Duodenal mucosa (tissue), 2 donors: ENCODE data around the gene BORCS8.

Experiments
- H3K27ac ChIP-seq: one replicate; pipeline ENCODE4 v1.7.0; 2013; ENCODE audit warnings: low read depth, low read length
- H3K27me3 ChIP-seq, 2 donors: one replicate each; pipeline ENCODE4 v1.7.0; 2013; ENCODE audit warnings: low read length in 2 of 2, control low read depth in 1 of 2; ENCODE audit not compliant: insufficient read depth in 2 of 2, control insufficient read depth in 1 of 2
- H3K36me3 ChIP-seq, 2 donors: one replicate each; pipeline ENCODE4 v1.7.0; 2013; ENCODE audit warnings: low read length in 2 of 2, control low read depth in 1 of 2; ENCODE audit not compliant: insufficient read depth in 2 of 2, control insufficient read depth in 1 of 2
- H3K4me1 ChIP-seq, 2 donors: one replicate each; pipeline ENCODE4 v1.7.0; 2013; ENCODE audit warnings: low read length in 2 of 2, control low read depth in 1 of 2; ENCODE audit not compliant: insufficient read depth in 2 of 2, control insufficient read depth in 1 of 2
- H3K4me3 ChIP-seq, 2 donors: one replicate each; pipeline ENCODE4 v1.7.0; 2013; ENCODE audit warnings: low read length in 2 of 2, low read depth in 1 of 2
- H3K9ac ChIP-seq, 2 donors: one replicate each; pipeline ENCODE4 v1.7.0; 2013; ENCODE audit warnings: low read length in 2 of 2, low read depth in 1 of 2
- H3K9me3 ChIP-seq, 2 donors: one replicate each; pipeline ENCODE4 v1.7.0; 2013; ENCODE audit warnings: low read length in 2 of 2, control low read depth in 1 of 2; ENCODE audit not compliant: control insufficient read depth in 1 of 2

Gene BORCS8

GRCh38 chr19:19192078-19192882 is at the start of gene BORCS8, which contains the start of gene RFXANK:
BORCS8 (minus strand) TSS chr19:19192152; CDS start chr19:19192117, 35 bp downstream.
RFXANK (plus strand) TSS chr19:19192258; CDS start chr19:19193947, 1,689 bp downstream.
- Histone ChIP-seq H3K9ac (peak within 1 kb of the TSS; percentile 100), H3K27me3 (no peaks in the 10 kb centered on the region), H3K4me3 (peak within 1 kb of the TSS; percentile 79 to 98), H3K36me3 (peaks cover 0 to 6% of the 10 kb centered on the region in 2 donors), H3K9me3 (no peaks in the 10 kb centered on the region), H3K27ac (peak within 1 kb of the TSS; percentile 100), H3K4me1 (peaks cover 5 to 28% of the 10 kb centered on the region in 2 donors)

- no peaks in the 10 kb centered on the region for H3K36me3 ChIP-seq
- peaks cover 3 to 8% of the 10 kb centered on the region in 2 donors for H3K9me3 ChIP-seq
- no peak overlapping the region for H3K9ac ChIP-seq
- no peak overlapping the region for H3K27ac ChIP-seq
- no peaks in the 10 kb centered on the region for H3K4me1 ChIP-seq
- H3K27me3 ChIP-seq: peaks cover 0 to 7% of the 10 kb centered on the region in 2 donors
- H3K4me3 ChIP-seq: no peak overlapping the region
Observed at GRCh38 chr19:19240476-19240875, 48.5 kb upstream of the BORCS8 start.

- peaks cover 0 to 7% of the 10 kb centered on the region in 2 donors for H3K27me3 ChIP-seq
- H3K9ac ChIP-seq: no peak overlapping the region
- H3K36me3 ChIP-seq: no peaks in the 10 kb centered on the region
- no peaks in the 10 kb centered on the region for H3K4me1 ChIP-seq
- H3K9me3 ChIP-seq: peaks cover 6 to 11% of the 10 kb centered on the region in 2 donors
- H3K27ac ChIP-seq: no peak overlapping the region
- H3K4me3 ChIP-seq: no peak overlapping the region
Observed at GRCh38 chr19:19239675-19240074, 47.7 kb upstream of the BORCS8 start.

GRCh38 chr19:19238126-19238894 is 46.4 kb upstream of the BORCS8 start:
- H3K9me3 ChIP-seq: peaks cover 9 to 23% of the 10 kb centered on the region in 2 donors

GRCh38 chr19:19236173-19236572 is 44.2 kb upstream of the BORCS8 start:
- Histone ChIP-seq H3K27me3 (peaks cover 0 to 7% of the 10 kb centered on the region in 2 donors), H3K4me3 (no peak overlapping the region), H3K9ac (no peak overlapping the region), H3K27ac (no peak overlapping the region), H3K9me3 (peaks cover 9 to 23% of the 10 kb centered on the region in 2 donors), H3K4me1 (no peaks in the 10 kb centered on the region), H3K36me3 (no peaks in the 10 kb centered on the region)

More at GRCh38 chr19:19238126-19238894, 46.4 kb upstream of the BORCS8 start:
- Histone ChIP-seq H3K36me3 (no peaks in the 10 kb centered on the region), H3K27ac (no peak overlapping the region), H3K9ac (no peak overlapping the region), H3K27me3 (peaks cover 0 to 7% of the 10 kb centered on the region in 2 donors), H3K4me1 (no peaks in the 10 kb centered on the region), H3K4me3 (no peak overlapping the region)

GRCh38 chr19:19234220-19234816 is 42.4 kb upstream of the BORCS8 start:
- H3K9me3 ChIP-seq: peaks cover 9 to 23% of the 10 kb centered on the region in 2 donors
- H3K27ac ChIP-seq: no peak overlapping the region
- H3K4me1 ChIP-seq: no peaks in the 10 kb centered on the region
- H3K9ac ChIP-seq: no peak overlapping the region
- H3K27me3 ChIP-seq: no peaks in the 10 kb centered on the region
- H3K36me3 ChIP-seq: no peaks in the 10 kb centered on the region
- no peak overlapping the region for H3K4me3 ChIP-seq

GRCh38 chr19:19232261-19232721 is 40.3 kb upstream of the BORCS8 start:
- peaks cover 3 to 9% of the 10 kb centered on the region in 2 donors for H3K27me3 ChIP-seq
- H3K9me3 ChIP-seq: peaks cover 9 to 23% of the 10 kb centered on the region in 2 donors
- H3K27ac ChIP-seq: no peak overlapping the region
- H3K9ac ChIP-seq: no peak overlapping the region
- no peaks in the 10 kb centered on the region for H3K4me1 ChIP-seq
- H3K4me3 ChIP-seq: no peak overlapping the region
- H3K36me3 ChIP-seq: no peaks in the 10 kb centered on the region

GRCh38 chr19:19230999-19231398 is 39.0 kb upstream of the BORCS8 start:
- Histone ChIP-seq H3K9me3 (peaks cover 6 to 20% of the 10 kb centered on the region in 2 donors), H3K4me1 (no peaks in the 10 kb centered on the region), H3K9ac (no peak overlapping the region), H3K4me3 (no peak overlapping the region), H3K27ac (no peak overlapping the region), H3K27me3 (peaks cover 3 to 9% of the 10 kb centered on the region in 2 donors), H3K36me3 (no peaks in the 10 kb centered on the region)

GRCh38 chr19:19229701-19230100 is 37.7 kb upstream of the BORCS8 start:
- peaks cover 0 to 5% of the 10 kb centered on the region in 2 donors for H3K4me1 ChIP-seq
- H3K36me3 ChIP-seq: no peaks in the 10 kb centered on the region
- H3K27me3 ChIP-seq: peaks cover 3 to 9% of the 10 kb centered on the region in 2 donors
- H3K9me3 ChIP-seq: peaks cover 4 to 12% of the 10 kb centered on the region in 2 donors
- no peak overlapping the region for H3K27ac ChIP-seq
- H3K9ac ChIP-seq: no peak overlapping the region
- H3K4me3 ChIP-seq: no peak overlapping the region
